CD4-positive, alpha-beta T cell treated with Interleukin-4 for 4 hours (primary cell): ENCODE measurements around the gene DPP10.
"Not testable (repeated sequence)": the region's sequence is repeated elsewhere in the genome, so short reads cannot be mapped to it uniquely, and the experiment has no call there.

Experiments
- DNase-seq: peaks from one replicate; pipeline ENCODE4 v3.0.0-alpha.2; 2020

DPP10 gene

DNA sequence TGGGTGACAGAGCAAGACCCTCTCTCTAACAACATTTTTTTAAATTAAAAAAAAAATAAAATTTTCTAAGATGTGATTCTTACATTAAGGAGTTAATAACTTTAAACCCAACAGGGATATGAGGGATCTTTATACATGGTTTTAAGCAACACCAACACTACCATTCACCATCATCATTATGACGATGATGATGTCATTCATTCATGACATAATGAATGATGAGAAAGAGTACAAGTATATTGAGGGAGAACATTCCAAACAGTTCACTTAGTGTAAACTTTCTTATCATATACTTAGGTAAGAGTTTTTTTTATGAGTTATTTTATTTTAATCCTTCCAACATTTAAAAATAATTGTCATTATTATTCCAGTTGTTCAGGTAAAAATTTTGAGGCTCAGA is 863.3 kb downstream of the DPP10 start:
- no peak for DNase-seq

DNA sequence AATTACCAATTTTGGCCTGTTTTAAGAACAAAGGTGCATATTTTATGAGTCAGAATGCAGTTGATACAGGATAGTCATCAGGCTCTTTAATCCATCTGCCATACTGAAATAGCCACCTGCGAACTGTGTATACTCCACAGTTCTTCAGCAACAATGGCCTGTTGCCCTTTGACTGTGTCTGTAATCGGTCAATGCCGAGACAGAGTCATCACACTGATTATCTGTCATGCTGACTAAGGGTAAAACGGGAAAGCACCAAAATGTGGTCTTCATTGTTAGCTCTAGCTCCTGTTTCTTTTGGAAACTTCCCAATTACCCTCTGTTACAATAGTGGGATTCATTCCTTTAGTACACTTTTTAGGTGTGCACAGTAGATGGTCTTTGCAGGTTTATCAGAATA is 871.7 kb downstream of the DPP10 start:
- DNase-seq, result no peak

DNA sequence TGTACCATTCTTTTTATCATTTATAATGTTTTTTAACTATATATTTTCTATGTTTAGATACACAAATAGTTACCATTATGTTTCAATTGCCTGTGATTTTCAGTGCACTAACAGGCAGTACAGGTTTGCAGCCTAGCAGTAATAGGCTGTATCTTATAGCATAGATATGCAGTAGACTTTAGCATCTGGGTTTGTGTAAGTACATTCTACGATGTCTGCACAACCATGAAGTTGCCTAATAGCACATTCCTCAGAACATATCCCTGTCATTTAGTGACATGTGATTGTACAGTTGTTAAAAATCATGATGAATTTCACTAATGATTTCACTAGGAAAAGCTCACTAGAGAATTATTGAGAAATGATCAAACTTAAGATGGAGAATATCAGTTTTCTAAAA is 884.6 kb downstream of the DPP10 start:
- DNase-seq, result no peak

DNA sequence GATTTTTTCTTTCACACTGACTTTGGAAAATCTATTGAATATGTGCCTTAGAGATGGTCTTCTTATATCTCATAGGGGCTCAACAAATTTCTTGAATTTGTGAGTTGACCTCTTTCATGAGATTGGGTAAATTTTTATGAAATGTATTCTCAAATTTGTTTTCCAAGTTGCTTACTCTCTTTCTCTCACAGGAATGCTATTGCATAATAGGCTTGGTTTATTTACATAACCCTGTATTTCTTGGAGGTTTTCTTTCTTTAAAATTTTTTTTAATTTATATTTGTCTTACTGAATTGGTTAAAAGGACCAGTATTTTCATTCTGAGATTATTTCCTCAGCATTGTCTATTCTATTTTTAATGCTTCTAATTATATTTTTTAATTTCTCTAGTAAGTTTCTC is 917.1 kb downstream of the DPP10 start:
- DNase-seq, result no peak

DNA sequence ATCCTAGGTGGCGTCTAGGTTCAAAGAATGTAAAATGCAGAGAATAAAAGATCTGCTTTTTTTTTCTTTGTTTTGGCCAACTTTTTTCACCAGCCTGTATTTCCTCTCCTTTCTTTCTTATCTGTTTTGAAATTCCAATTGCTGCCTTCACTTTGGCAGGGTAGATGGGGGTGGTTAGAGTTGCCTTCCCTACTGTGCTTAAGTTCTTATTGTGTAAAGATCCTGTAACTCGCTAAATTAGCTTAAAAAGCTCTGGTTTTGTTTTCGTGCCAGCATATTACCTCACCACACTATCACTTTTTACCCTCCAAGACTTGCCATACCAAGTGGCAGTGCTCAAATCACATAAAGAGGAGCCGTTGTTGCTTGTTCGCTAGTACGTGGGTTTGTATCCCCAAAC is 921.7 kb downstream of the DPP10 start:
- DNase-seq, result no peak

DNA sequence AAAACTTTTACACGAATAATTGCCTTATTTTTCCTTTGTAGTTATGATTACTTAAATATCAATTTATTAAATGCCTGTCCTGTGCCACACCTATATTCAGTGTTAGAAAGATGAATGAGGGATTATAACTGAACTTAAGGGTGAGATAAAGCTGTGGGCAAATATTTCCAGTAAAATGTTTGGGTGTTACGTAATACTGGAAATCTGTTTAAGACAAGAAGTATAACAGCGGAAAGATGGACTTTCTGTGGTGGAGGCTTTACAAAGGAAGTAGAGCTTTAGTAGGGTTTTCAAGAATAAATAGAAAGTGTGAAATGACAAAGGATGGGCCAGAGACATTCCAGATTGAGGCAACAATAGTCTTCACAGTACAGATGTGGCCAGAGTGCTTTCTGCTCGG is 927.0 kb downstream of the DPP10 start:
- DNase-seq, result no peak

DNA sequence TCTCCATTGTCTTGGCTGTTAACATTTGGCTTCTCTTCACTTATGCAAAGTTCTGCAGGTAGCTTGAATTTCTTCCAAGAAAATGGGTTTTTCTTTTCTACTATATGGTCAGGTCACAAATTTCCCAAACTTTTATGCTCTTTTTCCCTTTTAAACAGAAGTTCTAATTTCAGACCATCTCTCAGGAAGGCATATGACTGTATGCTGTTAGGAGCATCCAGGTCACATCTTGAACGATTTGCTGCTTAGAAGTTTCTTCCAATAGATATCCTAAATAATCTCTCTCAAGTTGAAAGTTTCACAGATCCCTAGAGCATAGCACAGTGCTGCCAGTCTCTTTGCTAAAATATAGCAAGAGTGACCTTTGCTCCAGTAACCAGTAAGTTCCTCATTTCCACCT is 932.5 kb downstream of the DPP10 start:
- DNase-seq, result no peak

DNA sequence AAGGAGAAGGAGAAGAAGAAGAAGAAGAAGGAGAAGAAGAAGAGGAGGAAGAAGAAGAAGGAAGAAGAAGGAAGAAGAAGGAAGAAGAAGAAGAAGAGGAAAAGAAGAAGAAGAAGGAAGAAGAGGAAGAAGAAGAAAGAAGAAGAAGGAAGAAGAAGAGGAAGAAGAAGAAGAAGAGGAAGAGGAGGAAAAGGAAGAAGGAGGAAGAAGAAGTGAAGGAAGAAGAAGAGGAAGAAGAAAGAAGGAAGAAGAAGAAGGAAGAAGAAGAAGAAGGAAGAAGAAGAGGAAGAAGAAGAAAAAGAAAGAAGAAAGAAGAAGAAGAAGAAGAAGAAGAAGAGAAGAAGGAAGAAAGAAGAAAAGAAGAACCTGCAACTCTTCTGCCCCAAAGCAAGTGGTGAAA is 942.0 kb downstream of the DPP10 start:
- DNase-seq, result no peak

DNA sequence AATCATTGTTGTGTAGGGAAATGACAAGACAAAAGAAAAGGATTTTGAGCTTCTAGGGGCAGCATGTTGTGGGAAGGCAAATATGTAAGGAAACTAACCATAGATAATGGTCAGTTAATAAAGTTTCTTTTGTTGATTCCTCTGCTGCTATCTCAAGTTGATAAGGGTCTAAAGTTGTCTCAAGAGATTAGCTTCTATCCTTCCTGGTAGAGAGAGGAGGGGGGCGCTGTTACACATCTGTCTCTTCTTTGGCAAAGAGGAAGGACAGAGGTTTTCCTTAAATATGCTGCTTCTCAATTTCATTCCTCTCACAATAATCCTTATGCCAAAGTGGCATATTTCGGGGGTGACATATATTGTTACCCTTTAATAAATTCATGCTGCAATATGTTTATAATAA is 944.0 kb downstream of the DPP10 start:
- no peak for DNase-seq

DNA sequence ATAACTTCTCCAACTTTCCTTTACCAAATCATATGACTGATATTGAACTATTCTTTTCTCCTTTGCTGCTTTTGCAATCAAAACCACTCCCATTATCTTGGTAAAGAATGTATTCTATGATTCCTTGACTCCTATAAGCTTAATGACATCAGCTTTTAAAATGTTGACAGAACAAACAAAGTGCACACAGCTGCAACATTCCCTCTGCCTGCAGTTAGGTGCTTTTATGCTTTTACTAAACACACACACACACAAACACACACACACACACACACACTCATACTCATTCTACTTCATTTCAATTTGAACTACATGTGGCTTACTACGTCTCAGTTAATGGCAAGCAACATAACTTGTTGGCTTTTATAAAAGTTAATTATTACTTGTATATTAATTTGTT is 946.6 kb downstream of the DPP10 start:
- DNase-seq, result no peak

DNA sequence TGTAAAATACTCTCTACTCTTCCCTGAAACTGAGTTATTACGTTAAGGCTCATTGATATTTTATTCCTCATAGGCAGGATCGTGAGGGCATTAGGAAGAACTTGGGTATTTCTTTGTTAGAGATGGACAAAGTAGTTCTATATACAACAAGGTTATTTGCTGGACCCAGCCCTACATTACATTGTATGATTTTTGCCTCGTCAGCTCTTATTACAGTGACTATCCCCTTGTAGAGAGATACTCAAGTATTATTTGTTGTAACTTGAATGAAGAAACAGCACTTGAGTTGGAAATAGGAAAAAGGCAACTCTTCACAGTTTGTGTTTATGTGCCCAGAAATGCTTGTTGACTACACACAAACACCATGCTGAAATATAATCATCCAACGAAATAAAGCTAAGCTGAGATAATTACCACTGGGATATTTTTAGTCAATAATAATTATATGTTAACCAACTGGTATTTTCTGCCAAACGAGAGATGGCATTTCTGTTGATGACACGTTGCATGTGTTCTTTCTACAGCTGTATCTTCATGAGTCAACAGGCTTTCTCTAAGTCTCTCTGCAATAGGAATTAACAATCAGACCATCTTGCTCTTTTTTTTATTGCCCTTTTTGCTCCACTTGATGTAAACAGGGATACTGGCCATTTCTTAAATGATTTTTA is 947.6 kb downstream of the DPP10 start:
- DNase-seq, result no peak

DNA sequence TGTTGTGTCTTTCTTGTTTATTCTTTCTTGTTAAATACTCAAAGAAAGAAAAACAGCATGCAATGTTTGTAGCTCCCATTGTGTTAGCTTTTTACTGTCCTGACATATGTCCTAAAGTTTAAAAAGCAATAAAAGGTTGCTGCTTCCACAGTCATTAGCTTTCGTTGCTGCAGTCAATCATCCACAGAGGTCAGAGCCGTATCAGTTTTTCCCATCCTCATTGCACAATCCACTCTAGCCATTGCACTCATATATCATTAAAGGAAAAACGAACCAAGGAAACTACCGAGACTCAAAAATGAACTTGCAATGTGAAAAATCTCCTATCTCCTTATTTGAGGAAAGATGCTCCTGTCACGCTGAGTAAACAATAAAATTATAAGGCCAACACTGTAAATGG is 954.1 kb downstream of the DPP10 start:
- no peak for DNase-seq

DNA sequence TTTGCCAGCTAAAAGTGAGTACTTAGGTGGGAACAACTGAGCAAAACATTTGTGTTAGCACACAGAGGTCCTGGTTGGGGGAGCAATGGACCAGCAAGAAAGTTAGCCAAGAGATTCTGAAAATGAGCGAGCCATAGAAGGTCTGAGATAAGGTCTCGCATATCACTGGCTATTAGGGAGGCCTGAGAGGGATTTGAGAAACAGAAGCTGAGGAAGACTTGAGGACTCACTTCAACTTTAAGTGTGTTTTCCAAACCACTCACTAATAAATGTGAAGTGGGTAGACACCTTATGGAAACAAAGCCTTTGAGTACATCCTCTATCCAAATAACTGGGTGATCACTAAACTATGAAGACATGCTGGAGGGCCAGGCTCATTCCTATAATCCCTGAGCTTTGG is 958.5 kb downstream of the DPP10 start:
- no peak for DNase-seq

DNA sequence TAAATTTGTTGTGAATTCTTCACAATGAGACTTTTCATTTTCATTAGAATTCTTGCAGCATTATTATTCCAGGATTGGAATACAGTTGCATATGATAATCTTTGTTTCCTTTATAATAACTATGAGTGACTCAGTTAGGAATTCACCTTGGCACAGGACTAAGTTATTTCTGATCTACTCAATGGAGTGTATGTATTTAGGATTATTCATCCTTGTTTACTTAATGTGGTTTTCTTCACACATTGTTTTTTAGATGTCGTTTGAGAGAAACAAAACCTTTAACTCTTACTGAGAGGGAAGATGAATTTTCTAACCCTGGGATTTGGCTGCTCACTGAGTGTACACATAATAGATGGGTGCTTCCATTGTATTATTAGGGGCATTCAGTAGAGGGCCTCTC is 970.1 kb downstream of the DPP10 start:
- no peak for DNase-seq

DNA sequence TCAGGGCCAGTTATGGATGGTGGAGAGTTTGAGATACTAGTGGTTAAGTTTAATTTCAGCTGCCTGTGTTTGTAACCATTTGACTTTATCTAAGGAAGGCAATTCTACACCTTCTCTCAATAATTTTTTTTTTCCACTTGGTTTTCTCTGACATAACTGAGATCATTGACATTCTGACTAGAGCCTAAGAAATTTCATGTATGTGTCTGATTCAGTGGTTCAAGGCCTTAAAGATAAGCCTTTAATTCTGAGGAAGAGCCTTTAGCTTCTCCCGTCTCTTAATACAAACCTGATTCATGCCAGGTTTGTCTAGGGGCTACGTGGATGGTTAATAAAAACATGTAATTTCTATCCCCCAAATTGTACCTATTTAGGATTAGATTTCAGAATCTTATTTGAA is 971.4 kb downstream of the DPP10 start:
- no peak for DNase-seq

DNA sequence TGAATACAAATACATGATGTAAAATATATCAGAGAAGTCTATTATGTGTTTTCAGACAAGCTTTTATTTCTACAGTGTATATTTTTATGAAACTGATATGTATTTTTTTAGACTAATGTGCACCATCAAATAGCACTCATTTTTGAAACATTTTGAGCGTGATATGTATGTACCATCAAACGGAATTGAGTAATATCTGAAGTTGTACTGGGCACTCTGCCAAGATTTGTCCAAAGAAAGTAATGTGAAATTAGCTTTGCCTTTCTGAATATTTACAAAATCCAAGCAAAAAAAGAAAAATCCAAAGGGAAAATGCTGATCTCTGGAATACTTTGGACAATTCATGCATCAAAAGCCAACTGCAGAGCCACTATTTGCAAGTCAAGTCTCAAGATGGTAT is 972.0 kb downstream of the DPP10 start:
- DNase-seq, result no peak

DNA sequence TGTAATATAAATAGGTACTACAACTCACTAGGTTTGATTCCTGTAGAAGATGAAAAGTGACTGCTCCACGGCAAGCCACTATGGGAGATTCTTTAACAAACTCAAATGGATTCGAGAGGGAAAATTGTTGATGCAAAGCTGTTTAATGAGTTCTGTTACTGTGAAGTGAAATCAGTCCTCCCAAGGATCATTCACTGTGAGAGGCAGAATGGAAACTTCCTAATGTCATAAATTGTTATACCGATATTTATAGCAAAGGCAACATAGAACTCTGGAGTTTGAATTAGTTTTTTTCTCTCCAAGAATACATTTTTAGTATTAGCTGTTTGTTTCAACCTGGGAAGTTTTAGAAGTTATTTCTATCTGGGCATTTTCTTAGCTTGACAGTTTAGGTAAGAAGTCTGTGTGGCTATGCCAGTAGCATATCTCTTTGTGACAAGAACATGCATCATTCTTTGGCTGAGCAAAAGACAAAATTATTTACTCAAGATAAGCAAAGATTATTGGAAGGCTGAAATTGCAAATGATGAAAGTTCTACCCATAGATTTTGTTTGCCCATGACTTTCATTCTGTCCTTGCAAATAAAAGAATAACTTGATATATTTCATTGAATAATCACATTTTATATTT is 979.7 kb downstream of the DPP10 start:
- no peak for DNase-seq

DNA sequence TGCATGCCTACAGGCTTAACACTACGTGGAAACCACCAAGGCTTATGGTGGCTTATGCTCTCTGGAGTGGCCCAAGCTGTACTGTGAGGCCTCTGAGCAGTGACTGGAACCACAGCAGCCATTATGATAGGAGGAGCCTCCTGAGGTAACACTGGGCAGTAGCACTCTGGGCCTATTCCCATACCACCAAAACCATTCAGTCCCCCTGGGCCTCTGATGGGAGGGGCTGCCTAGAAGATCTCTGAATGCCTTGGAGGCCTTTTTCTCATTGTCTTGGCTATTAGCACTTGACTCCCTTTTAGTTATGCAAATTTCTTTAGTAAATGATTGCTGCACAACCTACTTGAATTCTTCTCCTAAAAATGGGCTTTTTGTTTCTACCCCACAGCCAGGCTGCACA is 985.0 kb downstream of the DPP10 start:
- DNase-seq, result no peak

DNA sequence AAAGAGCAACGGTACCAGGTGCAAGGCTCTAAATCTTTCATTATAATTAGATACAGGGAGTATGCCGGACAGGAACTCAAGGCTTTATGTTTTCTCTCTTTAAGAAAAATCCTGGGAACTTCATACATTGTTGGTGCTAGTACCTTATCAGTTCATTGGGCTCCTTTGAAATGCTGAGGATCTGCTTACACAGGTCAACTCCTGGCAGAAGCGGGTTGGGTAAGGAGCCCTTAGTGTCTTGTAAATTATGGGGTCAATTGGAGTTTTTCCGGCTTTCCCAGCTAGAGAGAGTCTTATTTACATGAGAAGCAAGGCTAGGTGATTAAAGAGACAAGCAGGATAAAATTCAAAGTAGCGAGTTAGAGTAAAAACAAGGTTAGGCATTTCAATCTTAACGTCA is 998.3 kb downstream of the DPP10 start:
- not testable (repeated sequence) for DNase-seq

DNA sequence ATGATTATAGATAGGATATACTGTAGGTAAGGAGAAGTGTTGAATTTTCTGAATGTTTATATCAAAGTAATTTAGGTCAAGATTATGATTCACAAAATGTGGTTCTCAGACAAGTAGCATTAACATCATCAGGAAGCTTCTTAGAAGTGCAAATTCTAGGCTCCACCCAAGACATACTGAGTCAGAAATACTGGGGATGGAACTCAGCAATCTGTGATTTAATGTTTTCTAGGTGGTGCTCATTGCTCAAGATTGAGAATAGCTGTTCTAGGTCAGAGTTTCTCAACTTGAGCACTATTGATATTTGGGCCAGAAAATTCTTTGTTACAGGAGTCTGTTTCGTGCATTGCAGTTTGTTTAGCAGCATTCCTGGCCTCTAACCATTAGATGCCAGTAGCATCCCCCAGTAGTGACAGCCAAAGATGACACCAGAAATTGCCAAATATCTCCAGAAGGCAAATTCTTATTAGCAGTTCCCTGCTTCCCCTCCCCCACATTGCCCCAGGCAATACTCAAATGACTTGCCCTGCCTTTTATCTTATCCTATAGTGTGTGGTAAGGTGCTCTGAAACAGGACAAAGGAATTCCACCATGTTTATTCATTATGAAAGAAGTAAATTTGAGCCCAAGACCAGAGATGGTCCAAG is 1001.2 kb downstream of the DPP10 start:
- no peak for DNase-seq

DNA sequence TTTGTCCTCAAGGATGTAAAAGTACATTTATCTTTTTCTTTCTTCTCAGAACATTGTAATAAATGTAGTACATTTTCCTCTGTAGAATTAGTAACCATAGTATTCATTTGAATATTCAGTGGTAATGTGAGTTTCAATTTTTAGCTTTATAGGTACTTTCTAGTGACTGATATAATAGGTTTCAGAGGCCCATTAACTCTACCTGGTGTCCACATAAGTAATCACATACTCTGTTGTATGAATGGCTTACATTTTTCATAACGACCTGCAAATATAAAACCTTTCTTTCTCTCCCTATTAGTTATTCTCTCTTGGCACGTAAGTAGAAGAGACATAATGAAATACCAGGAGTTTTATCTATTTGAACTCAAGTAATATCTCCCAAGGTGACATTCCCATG is 1017.6 kb downstream of the DPP10 start:
- DNase-seq, result no peak

DNA sequence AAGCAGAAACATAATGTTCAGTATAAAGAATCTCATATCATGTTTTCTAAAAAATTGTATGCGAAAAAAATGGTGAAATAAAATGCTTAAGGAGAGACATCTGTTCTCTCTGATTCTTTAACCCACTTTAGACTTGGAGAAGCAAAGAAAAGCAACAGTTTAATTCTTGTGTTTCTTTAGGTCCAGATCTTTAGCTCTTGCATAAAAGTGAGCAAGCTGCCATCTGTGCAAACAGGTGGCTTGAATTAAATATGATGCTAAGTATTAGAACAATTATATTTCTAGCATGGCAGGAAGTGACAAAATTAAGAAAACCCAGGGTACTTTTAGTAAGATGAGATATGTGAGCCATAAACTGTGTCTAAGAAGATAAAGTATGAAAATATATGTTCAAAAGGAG is 1038.3 kb downstream of the DPP10 start:
- no peak for DNase-seq

DNA sequence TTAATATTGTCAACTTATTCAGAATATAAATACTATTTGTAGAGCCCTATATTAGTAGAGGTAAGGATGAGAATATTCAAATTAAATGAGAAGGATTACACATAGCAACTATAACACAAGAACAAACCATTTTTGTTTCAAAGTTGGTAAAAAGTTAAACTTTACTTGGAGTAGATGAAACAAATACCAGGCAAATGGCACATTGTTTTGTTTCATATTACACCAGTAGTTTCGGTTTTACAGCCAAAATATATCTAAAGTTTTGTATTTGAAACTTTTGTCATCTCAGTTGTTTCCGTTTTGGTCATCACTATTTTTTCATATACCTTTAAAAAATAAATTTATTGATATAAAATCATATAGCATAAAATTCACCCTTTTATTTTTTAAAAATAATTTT is 1039.4 kb downstream of the DPP10 start:
- DNase-seq, result no peak

DNA sequence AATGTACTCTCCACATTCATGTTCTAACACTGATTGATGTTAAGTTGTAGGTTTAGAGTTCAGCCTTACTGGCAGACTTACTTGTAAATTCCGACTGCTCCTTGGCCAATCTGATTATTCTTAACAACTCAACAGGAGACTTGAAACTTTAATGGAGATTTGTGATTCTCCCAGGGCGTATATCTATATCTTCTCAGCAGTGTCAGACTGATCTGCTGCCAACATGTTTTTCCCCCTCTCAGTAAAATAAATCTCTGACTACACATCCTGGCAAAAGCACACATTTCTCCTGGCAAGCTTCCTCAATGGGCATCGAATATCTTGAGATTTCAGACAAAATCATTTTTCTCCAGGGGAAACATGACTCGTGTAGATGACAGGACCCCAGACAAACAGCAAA is 1041.2 kb downstream of the DPP10 start:
- no peak for DNase-seq

DNA sequence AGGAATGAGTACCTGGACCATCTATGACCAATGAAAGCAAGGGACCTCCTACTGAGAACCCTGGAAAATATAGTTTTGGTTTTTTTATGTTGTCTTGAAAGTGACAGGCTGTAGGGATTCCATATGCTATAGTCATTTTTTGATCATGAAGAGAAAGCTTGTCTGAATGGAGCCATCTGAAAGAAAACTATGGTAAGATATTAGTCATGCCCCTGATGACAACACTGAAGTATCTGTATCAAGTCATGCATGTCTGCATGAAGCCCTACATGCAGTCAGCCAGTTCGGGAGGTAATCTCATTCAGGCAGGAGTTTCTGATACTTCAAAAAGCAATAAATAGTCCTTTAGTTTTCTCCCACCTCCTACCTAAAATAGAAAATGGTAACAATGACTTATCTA is 1042.0 kb downstream of the DPP10 start:
- no peak for DNase-seq
